Mucosa of descending colon (tissue), 3 donors: ENCODE measurements around the gene DENND2A. TPM values are rescaled to one million over a fixed set of nuclear protein-coding genes. Genes with fewer than 3 reads are reported as not detected.

ENCODE experiments used
- ATAC-seq: fragments of 200-7000 bp; cut with Tn5 transposase; one replicate; pipeline ENCODE4 v1.9.1; 2020; ENCODE audit warnings: mild to moderate bottlenecking, moderate library complexity
- DNase-seq, 3 donors: peaks; one replicate each; pipeline ENCODE4 v3.0.0-alpha.2; 2020
- H3K36me3 ChIP-seq: fragments of 200-600 bp; one replicate; pipeline ENCODE4 v1.8.0; 2021; ENCODE audit warnings: low read depth, mild to moderate bottlenecking
- H3K4me1 ChIP-seq: fragments of 200-600 bp; one replicate; pipeline ENCODE4 v1.8.0; 2021; ENCODE audit warnings: low read depth, mild to moderate bottlenecking
- H3K4me3 ChIP-seq: fragments of 200-600 bp; one replicate; pipeline ENCODE4 v1.8.0; 2021; ENCODE audit warnings: mild to moderate bottlenecking
- H3K9me3 ChIP-seq: fragments of 200-600 bp; one replicate; pipeline ENCODE4 v1.8.0; 2021; ENCODE audit warnings: mild to moderate bottlenecking
- intact Hi-C, 2 donors: fragments of 100-400 bp; cut with DNase I in 1 of 2; cut with micrococcal nuclease in 1 of 2; formaldehyde crosslinking; loops; one replicate each; pipeline versions ENCODE4 v1.11.0 to v1.11.1; 2022; cut with DNase I, micrococcal nuclease
- total RNA-seq, 3 donors: library from RNA; stranded (reverse); fragmentation: NEBNext Ultra II Directional in 2 of 3; extraction: Animal tissue kit (Norgen Biotek cat#: 25700) in 2 of 3; gene quantifications; one replicate each; pipeline versions ENCODE4 v1.2.1 to v1.2.4, GENCODE V29; 2021 to 2023
- TF ChIP-seq, protein P1 (sequence below): fragments of 200-600 bp; IDR thresholded peaks from one replicate; pipeline ENCODE4 v1.8.0; 2022; ENCODE audit warnings: antibody characterized with exemption, mild to moderate bottlenecking
- donor health status: DM: no; HTN: no; CAD: no; lungs with moderate emphysema.
- donor health status: DM: no; HTN: no; CAD: no.
- donor health status: DM: no; HTN: yes; CAD: no.

Gene DENND2A
- total RNA-seq, 3 donors from 2014 or later: 8.4 to 17.7 (median 10.1) TPM

DNA sequence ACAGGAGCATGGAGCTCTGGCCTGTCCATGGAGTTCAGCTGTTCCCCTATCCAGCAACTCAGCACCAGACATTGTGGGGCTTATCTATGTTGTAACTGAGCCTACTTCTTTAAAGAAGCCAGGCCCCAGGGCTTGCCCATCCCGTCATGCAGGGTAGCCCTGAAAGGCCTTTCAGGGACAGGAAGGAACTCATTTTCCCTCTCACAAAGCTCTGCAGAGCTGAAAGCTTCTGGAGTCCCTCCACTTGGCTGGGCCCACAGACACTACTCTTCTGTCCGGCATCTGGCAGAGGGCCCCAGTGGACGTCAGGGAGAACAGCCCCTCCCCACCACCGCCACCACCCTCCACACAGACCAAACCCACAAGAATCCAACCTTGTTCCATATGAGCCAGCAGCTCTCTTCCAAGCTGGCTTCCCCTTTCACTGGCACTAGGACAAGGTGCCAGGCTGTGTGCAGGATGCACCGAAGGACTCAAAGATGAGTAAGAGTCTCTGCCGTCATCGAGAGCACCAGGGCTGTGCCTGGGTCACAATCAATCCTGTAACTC is 33.1 kb downstream of the DENND2A start:
- no peaks in the 10 kb centered on the region for H3K9me3 ChIP-seq
- peak; percentile 44 to 66 (median 47) for DNase-seq
- H3K4me3 ChIP-seq: no peak overlapping the region
- intact Hi-C loops: no loop called here
- no peaks in the 10 kb centered on the region for H3K4me1 ChIP-seq
- TF ChIP-seq, protein P1, sequence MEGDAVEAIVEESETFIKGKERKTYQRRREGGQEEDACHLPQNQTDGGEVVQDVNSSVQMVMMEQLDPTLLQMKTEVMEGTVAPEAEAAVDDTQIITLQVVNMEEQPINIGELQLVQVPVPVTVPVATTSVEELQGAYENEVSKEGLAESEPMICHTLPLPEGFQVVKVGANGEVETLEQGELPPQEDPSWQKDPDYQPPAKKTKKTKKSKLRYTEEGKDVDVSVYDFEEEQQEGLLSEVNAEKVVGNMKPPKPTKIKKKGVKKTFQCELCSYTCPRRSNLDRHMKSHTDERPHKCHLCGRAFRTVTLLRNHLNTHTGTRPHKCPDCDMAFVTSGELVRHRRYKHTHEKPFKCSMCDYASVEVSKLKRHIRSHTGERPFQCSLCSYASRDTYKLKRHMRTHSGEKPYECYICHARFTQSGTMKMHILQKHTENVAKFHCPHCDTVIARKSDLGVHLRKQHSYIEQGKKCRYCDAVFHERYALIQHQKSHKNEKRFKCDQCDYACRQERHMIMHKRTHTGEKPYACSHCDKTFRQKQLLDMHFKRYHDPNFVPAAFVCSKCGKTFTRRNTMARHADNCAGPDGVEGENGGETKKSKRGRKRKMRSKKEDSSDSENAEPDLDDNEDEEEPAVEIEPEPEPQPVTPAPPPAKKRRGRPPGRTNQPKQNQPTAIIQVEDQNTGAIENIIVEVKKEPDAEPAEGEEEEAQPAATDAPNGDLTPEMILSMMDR: no peak
- peak; percentile 43 for ATAC-seq
- H3K36me3 ChIP-seq: no peaks in the 10 kb centered on the region

DNA sequence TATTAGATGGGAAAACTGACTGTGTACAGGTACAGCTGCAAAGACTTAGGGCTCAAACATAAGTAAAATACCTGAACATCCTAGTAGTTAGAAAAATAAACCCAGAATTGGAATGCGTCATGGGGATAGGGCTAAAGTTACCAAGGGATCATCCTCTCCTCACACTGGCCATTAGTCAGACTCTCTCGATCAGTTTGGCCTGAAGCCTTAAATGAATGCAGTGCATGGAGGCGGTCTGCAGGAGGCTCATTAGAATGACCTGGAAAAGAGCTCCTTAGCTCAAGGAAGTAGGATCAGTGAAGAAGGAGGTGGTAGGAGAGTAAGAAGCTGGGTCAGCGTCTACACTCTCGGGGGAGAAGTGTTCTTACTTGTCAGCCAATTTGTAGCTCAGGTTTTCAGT is 35.3 kb downstream of the DENND2A start:
- H3K4me3 ChIP-seq: no peak overlapping the region
- H3K36me3 ChIP-seq: no peaks in the 10 kb centered on the region
- ATAC-seq (peak; percentile 16), DNase-seq (no peak)
- H3K4me1 ChIP-seq: no peaks in the 10 kb centered on the region
- TF ChIP-seq, protein P1: no peak
- H3K9me3 ChIP-seq: no peaks in the 10 kb centered on the region
- intact Hi-C loops: no loop called here

DNA sequence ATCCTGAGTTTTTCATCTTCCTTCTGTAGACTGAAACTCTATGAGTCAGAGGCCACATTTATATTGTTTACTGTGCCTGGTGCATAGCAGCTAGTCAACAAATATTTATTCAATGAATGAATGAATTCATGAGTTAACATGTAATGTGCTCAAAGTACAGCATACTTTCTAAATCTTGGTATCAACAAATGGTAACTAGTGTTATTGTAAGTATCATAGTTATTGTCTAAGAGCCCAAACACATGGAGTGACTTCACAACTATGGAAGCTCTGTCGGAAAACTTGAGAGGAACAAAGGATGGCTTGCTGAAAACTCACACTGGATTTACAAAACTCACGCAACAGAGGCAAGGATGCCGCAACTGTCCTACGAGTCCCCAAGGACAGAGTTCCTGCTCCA is 35.9 kb downstream of the DENND2A start:
- Histone ChIP-seq H3K36me3 (no peaks in the 10 kb centered on the region), H3K9me3 (no peaks in the 10 kb centered on the region), H3K4me3 (no peak overlapping the region), H3K4me1 (no peaks in the 10 kb centered on the region)
- ATAC-seq (peak; percentile 60), DNase-seq (no peak)
- TF ChIP-seq, protein P1: no peak
- intact Hi-C loops: no loop called here

DNA sequence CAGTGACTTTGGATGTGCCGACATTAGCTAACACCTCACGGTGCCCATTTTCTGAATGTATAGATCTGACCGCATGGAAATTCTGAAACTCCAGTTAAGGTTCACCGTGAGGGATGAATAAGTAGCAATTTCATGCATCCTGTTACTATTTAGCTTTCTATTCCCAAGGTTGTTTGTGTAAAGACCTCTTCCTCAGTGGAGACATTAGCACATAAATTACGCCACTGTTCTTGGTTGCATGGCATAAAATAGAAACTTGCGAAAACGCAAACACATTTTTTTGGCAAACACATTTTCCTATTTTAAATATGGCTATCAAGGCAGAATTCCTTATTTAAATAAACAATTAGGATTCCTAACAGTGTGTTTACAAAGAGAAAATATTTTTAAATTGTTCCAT is 36.5 kb downstream of the DENND2A start:
- TF ChIP-seq, protein P1: no peak
- Histone ChIP-seq H3K4me1 (no peaks in the 10 kb centered on the region), H3K9me3 (no peaks in the 10 kb centered on the region), H3K4me3 (no peak overlapping the region), H3K36me3 (no peaks in the 10 kb centered on the region)
- DNase-seq: no peak
- intact Hi-C loops: no loop called here
- no peak for ATAC-seq

GRCh38 chr7:140601566-140602174 is 38.9 kb downstream of the DENND2A start:
- Histone ChIP-seq H3K4me3 (no peak overlapping the region), H3K4me1 (no peaks in the 10 kb centered on the region), H3K9me3 (no peaks in the 10 kb centered on the region), H3K36me3 (no peaks in the 10 kb centered on the region)
- no peak for DNase-seq
- no peak for ATAC-seq
- intact Hi-C loops: no loop called here
- TF ChIP-seq, protein P1: no peak
